A673 (cell line): ENCODE data around the gene GJC2. TPM values are rescaled to one million over a fixed set of nuclear protein-coding genes. Genes with fewer than 3 reads are reported as not detected.

Experiments
- Bru-seq: library from RNA; stranded (reverse); fragments of 400-500 nt; gene quantifications from one replicate; lab custom pipeline; 2021; lab: Mats Ljungman, UMichigan
- BruChase-seq, 2 experiments: library from RNA; stranded (reverse); fragments of 400-500 nt; gene quantifications; one replicate each; lab custom pipeline; 2021; lab: Mats Ljungman, UMichigan
- BruUV-seq: library from RNA; stranded (reverse); fragments of 400-500 nt; replicated peaks from 2 replicates; lab custom pipeline; 2021; lab: Mats Ljungman, UMichigan
- CTCF ChIA-PET: fragments of 300-600 bp; sonication (Branson Sonifier 250); formaldehyde crosslinking; loops from one replicate; lab custom pipeline; 2022; ENCODE audit warnings: antibody characterized with exemption; lab: Charles Lee
- POLR2A ChIA-PET: fragments of 300-600 bp; sonication (Branson Sonifier 250); formaldehyde crosslinking; loops from one replicate; lab custom pipeline; 2022; ENCODE audit warnings: antibody characterized with exemption; ENCODE audit not compliant: low non-redundant PET; lab: Charles Lee
- DNase-seq: peaks from one replicate; pipeline ENCODE4 v3.0.0-alpha.2; 2015; ENCODE audit warnings: low spot score
- H3K27ac ChIP-seq: fragments of 200-600 bp; sonication (generic); 2 replicates; pipeline ENCODE4 v1.5.1; 2016; ENCODE audit warnings: mixed run types, low read depth, mild to moderate bottlenecking, mixed read lengths, antibody characterized with exemption, low read length; ENCODE audit not compliant: poor library complexity, severe bottlenecking
- H3K27me3 ChIP-seq: fragments of 200-600 bp; sonication (generic); replicated peaks from 2 replicates; pipeline ENCODE4 v1.6.1; 2017; ENCODE audit warnings: mixed run types, low read depth, mild to moderate bottlenecking, mixed read lengths, antibody characterized with exemption, low read length; ENCODE audit not compliant: insufficient read depth, poor library complexity
- H3K36me3 ChIP-seq: fragments of 200-600 bp; sonication (generic); 2 replicates; pipeline ENCODE4 v1.6.1; 2016; ENCODE audit warnings: mixed run types, mild to moderate bottlenecking, mixed read lengths, antibody characterized with exemption, low read length; ENCODE audit not compliant: insufficient read depth, poor library complexity, severe bottlenecking
- H3K4me1 ChIP-seq: fragments of 200-600 bp; sonication (generic); 2 replicates; pipeline ENCODE4 v1.6.1; 2017; ENCODE audit warnings: mixed run types, mild to moderate bottlenecking, mixed read lengths, antibody characterized with exemption, low read length; ENCODE audit not compliant: insufficient read depth, poor library complexity, severe bottlenecking
- H3K4me3 ChIP-seq: fragments of 200-600 bp; sonication (generic); 2 replicates; pipeline ENCODE4 v1.5.1; 2016; ENCODE audit warnings: low read depth, mixed run types, mild to moderate bottlenecking, mixed read lengths, low read length; ENCODE audit not compliant: poor library complexity, severe bottlenecking
- H3K9me3 ChIP-seq: fragments of 200-600 bp; sonication (generic); 2 replicates; pipeline ENCODE4 v1.6.1; 2016; ENCODE audit warnings: mixed run types, low read depth, mild to moderate bottlenecking, mixed read lengths, antibody characterized with exemption, low read length; ENCODE audit not compliant: poor library complexity, severe bottlenecking
- EZH2 ChIP-seq: fragments of 200-600 bp; sonication (generic); IDR thresholded peaks from 2 replicates; pipeline ENCODE4 v1.6.1; 2017; ENCODE audit warnings: borderline replicate concordance, low read depth, mild to moderate bottlenecking, mixed read lengths, antibody characterized with exemption, low read length; ENCODE audit not compliant: poor library complexity, severe bottlenecking
- intact Hi-C: fragments of 100-400 bp; cut with micrococcal nuclease; formaldehyde crosslinking; loops from one replicate; pipeline ENCODE4 v1.10.0; 2022; ENCODE audit not compliant: unreplicated experiment
- long read RNA-seq: library from polyadenylated mRNA; stranded (forward); transcript quantifications from one replicate; pipeline ENCODE4 v2.0.0, GENCODE V29; 2022
- total RNA-seq: library from RNA; stranded (reverse); gene quantifications from 2 replicates; pipeline ENCODE4 v1.2.3, GENCODE V29; 2021
- TF ChIP-seq, protein P1 (sequence below): fragments of 300-800, 200-600 bp; sonication (generic); conservative IDR thresholded peaks from 2 replicates; pipeline ENCODE4 v1.5.1; 2017; ENCODE audit warnings: low read depth, mild to moderate bottlenecking, antibody characterized with exemption, low read length, moderate library complexity, mixed read lengths

The GJC2 gene
- 0.97 and 1.3 TPM in 2 replicates for total RNA-seq
- Bru-seq, nascent RNA = percentile 30 among the genes with signal in this experiment
- BruChase-seq, experiment 1, labeled RNA remaining after a 2-hour chase = percentile 44 among the genes with signal in this experiment
- percentile 43 among the genes with signal in this experiment for BruChase-seq, experiment 2, labeled RNA remaining after a 6-hour chase
- long read RNA-seq, partial matches to known transcripts = 1 of 1 reads
- long read RNA-seq, other reads (novel, unspliced or antisense) = 0 of 1 reads

DNA sequence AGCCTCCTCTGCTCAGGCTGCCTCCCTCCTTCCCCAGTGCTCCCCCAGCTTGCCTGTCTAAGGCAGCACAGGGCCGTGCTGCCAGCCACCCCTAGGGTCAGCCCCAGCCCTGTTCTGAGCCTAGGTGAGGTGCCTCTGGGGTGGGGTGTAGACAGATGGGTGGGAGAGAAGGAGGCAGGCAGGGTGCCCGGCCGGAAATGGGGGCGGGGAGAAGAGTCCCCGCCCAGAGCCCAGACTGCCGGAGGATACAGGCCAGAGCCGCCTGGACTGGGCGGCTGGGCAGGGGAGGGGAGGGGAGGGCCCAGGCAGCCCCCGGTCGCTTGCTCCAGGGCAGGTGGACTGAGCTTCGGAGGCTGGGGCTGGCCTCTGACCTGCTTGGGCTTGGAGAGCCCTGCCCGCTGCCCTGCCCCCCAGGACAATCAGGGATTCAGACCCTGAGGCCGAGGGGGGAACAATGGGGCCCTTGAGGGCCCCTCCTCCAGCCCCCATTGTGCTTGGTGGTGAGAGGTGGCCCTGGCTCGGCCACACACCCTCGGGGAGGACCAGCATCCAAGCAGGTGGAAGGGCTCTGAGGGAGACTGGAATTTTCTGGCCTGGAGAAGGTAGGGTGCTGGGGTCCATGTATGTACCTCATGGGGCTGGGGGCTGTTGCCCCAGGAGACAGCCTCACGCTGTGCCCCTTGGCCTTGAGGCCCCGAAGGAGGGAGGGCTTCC lies at the start of gene GJC2:
Gene GJC2, plus strand, starts transcription at position 525 of the 714 bp plus-strand sequence. CDS start 7,829 bp downstream, outside the sequence.
- Histone ChIP-seq H3K4me3 (no peak within 1 kb of the TSS), H3K36me3 (no peaks in the 10 kb centered on the region), H3K27ac (no peak within 1 kb of the TSS), H3K27me3 (no peaks in the 10 kb centered on the region), H3K4me1 (no peaks in the 10 kb centered on the region), H3K9me3 (no peaks in the 10 kb centered on the region)
- TF ChIP-seq, protein P1, sequence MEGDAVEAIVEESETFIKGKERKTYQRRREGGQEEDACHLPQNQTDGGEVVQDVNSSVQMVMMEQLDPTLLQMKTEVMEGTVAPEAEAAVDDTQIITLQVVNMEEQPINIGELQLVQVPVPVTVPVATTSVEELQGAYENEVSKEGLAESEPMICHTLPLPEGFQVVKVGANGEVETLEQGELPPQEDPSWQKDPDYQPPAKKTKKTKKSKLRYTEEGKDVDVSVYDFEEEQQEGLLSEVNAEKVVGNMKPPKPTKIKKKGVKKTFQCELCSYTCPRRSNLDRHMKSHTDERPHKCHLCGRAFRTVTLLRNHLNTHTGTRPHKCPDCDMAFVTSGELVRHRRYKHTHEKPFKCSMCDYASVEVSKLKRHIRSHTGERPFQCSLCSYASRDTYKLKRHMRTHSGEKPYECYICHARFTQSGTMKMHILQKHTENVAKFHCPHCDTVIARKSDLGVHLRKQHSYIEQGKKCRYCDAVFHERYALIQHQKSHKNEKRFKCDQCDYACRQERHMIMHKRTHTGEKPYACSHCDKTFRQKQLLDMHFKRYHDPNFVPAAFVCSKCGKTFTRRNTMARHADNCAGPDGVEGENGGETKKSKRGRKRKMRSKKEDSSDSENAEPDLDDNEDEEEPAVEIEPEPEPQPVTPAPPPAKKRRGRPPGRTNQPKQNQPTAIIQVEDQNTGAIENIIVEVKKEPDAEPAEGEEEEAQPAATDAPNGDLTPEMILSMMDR = no peak
- no peak for TF ChIP-seq EZH2
- no peak for DNase-seq
- CTCF ChIA-PET = no interaction called here
- BruUV-seq = no TSS peak
- POLR2A ChIA-PET = no interaction called here
- intact Hi-C loops = no loop called here

- BruUV-seq = TSS peak; percentile 78
- H3K9me3 ChIP-seq = no peaks in the 10 kb centered on the region
- H3K27me3 ChIP-seq = no peaks in the 10 kb centered on the region
- POLR2A ChIA-PET = no interaction called here
- H3K27ac ChIP-seq = no peak overlapping the region
- H3K4me1 ChIP-seq = peaks cover 6% of the 10 kb centered on the region
- CTCF ChIA-PET = interaction anchor here (1.2 kb wide), 1 partner anchor 102 kb away, joined by 3 read pairs; no protein-coding TSS in a partner anchor
- H3K36me3 ChIP-seq = peaks cover 52% of the 10 kb centered on the region
- H3K4me3 ChIP-seq = peak overlapping the region; percentile 90
- intact Hi-C loops = no loop called here
- DNase-seq = no peak
- TF ChIP-seq EZH2 = no peak
- TF ChIP-seq, protein P1 = no peak
Observed at GRCh38 chr1:228100822-228101613, 48.7 kb upstream of the GJC2 start.

DNA sequence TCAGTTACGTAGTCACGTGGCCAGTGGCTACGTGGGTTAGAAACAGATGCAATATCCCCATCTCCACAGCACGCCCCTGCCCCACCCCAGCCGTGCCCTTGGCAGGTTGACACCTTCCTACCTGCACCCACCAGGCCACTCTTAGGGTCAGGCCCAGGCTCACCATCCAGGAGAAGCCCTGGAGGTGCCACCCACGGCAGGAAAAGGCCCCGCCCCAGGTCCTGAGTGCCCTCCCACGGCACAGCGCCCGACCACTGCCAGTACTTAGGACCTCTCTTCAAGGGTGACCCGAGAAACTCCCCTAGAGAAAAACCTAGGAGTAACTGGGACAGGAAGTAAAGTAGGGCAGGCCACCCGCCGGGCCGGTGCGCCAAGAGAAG lies 48.1 kb upstream of the GJC2 start:
- ChIA-PET CTCF (interaction anchor here (1.2 kb wide), 1 partner anchor 102 kb away, joined by 3 read pairs; no protein-coding TSS in a partner anchor), POLR2A (interaction anchor here (0.6 kb wide), 1 partner anchor 305 kb away, joined by 6 read pairs; the partner anchor contains the start of gene TRIM11)
- no peak for DNase-seq
- intact Hi-C loops = no loop called here
- H3K27me3 ChIP-seq = no peaks in the 10 kb centered on the region
- peak overlapping the region; percentile 88 for H3K27ac ChIP-seq
- H3K4me1 ChIP-seq = peaks cover 6% of the 10 kb centered on the region
- peaks cover 52% of the 10 kb centered on the region for H3K36me3 ChIP-seq
- peak overlapping the region; percentile 90 for H3K4me3 ChIP-seq
- no TSS peak for BruUV-seq
- H3K9me3 ChIP-seq = no peaks in the 10 kb centered on the region
- no peak for TF ChIP-seq EZH2
- TF ChIP-seq, protein P1 = no peak
